GM18498 (cell line): ENCODE data around the gene IFIT1B.
"Not testable (repeated sequence)": the region's sequence is repeated elsewhere in the genome, so short reads cannot be mapped to it uniquely, and the experiment has no call there.

Experiments
- ATAC-seq: cut with Tn5 transposase; IDR thresholded peaks from one replicate; pipeline ENCODE4 v1.9.1; 2021; ENCODE audit warnings: mild to moderate bottlenecking, moderate library complexity; ENCODE audit not compliant: unreplicated experiment

The IFIT1B gene

DNA sequence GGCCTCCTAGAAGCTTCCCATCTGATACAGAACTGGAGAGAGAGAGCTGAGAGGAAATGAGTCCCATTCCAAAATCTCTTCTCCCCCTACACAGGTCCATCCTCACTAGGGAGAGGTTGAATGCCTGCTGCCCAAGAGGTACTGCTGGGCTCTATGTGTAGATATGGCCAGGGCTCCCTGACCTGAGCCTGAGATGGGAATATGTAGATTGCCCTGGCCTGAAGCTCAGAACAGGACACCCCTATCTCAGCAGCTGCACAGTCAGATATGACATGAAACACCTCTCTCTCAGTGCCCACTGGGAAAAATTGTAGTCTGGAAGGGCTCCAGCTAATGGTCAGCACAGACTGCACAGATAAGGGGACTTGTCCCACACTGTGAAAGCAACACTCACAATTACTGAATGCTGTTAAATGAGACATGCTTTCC is 3.1 kb upstream of the IFIT1B start:
- ATAC-seq: no peak

DNA sequence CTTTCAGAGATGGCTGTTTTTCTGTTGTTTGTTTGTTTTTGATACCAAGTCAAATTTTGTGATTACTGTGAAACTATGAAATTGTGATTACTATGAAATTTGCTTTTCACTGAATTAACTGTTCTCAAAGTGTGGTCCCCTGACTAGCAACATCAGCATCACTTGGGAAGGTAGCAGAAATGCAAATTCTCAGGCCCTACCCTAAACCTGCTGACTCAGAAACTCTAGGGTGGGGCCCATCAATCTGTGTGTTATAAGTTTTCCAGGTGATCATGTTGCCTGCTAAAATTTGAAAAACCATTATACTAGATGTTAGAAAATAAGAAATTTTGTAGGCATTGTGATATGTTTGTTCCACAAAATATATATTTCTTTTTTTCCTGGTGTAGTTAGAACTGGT is 1.2 kb downstream of the IFIT1B start:
- ATAC-seq: no peak

GRCh38 chr10:89382757-89383156 is 4.9 kb downstream of the IFIT1B start:
- ATAC-seq: no peak

DNA sequence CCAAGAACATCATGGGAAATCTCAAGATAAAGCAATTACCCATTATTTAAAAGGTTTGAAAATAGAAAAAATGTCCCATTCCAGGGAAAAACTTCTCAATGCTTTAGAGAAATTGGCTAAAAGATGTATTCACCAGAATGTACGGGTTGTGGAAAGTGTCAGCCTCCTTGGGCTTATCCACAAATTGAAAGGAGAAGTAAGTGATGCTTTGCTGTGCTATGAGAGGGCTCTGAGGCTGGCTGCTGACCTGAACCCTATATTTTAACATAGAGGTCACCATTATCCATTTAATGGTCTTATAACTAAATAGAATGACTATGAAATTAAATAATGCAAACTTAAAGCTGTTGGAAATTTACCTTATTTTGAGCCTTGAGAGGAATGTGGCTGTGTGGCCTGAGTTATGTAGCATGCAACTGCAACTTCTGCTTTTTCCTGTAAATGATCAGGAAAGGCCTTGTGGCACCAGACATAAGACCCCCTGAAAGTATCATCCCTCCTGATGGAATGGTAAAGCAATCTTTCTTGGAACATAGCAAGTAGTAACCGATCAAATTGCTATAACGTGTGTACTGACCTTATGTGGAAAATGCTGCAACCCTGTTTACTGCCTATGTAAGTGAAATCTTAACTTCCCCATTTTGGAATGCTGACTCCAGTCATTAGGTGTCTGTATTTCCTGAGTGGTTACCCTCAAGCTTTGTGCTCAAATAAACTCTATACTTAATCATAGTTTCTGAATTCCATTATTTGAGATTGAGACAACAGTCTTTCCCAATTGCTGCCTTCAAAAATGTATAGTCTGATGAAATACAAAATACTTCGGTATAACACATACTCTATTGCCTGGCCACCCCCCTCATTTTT is 6.9 kb downstream of the IFIT1B start:
- no peak for ATAC-seq

- ATAC-seq: no peak
Measured at GRCh38 chr10:89388806-89389205, 10.9 kb downstream of the IFIT1B start.

- ATAC-seq: no peak
Measured at GRCh38 chr10:89389254-89389653, 11.4 kb downstream of the IFIT1B start.

DNA sequence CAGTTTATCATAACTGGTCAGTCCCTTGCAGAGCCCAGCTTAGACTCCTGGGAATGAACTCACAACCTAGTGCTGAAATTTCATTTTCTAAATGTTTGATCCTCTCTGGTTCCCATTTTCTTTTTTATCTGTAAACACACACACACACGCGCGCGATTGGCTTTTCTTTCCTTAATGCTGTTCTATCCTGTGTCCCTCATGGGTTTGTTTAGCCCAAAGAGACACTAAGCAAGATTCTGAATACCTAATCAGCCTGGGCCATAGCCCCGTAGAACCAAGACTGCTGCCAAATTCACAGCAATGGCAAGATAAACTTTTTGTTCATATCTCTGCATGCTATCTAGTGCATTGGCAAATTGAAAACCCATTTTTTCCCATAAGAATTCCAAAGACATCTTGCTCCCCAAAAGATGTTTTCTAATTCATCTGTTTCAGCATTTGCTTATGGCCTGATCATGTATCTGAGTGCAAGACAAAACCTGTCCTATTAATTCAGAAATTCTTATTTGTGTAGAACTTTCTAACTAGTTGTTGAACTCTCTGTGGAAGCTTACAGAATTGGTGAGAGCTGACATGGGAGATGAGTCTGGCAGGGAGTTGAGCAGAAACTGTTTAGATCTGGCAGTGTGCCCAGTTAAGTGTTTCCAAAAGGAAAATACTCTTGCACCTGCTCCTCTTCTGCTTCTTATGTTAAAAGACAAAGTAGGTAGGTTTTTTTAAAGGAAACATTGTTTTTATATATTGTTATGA is 12.8 kb downstream of the IFIT1B start:
- no peak for ATAC-seq

DNA sequence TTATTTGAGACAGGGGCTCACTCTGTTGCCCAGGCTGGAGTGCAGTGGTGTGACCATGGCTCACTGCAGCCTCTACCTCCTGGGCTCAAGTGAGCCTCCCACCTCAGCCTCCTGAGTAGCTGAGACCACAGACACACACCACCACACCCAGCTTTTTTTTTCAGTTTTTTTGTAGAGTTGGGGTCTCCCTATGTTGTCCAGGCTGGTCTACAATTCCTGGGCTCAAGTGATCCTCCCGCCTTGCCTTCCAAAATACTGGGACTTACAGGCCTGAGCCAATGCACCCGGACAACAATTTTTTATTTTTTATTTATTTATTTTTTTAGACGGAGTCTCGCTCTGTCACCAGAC is 13.3 kb downstream of the IFIT1B start:
- not testable (repeated sequence) for ATAC-seq

- peak; percentile 86 for ATAC-seq
Measured at GRCh38 chr10:89391907-89392756, 14.3 kb downstream of the IFIT1B start, which contains the start of gene IFIT1. IFIT1 (plus strand) TSS chr10:89392623; CDS start chr10:89392713, 90 bp downstream.

- peak; percentile 38 for ATAC-seq
Measured at GRCh38 chr10:89392974-89393373, 15.1 kb downstream of the IFIT1B start.

DNA sequence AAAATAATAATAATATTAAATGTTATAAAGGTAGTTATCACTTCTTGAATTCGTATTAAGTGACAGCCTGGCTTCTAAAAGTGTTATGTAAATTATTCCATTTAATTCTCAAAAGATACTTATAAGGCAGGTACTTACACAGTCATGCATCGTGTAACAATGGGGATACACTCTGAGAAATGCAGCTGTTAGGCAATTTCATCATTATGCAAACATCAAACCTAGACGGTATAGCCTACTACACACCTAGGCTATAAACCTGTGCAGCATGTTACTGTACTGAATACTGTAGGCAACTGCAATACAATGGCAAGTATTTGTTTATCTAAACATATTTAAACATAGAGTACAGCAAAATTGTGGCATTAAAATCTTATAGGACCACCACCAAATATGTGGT is 16.0 kb downstream of the IFIT1B start:
- ATAC-seq: no peak

DNA sequence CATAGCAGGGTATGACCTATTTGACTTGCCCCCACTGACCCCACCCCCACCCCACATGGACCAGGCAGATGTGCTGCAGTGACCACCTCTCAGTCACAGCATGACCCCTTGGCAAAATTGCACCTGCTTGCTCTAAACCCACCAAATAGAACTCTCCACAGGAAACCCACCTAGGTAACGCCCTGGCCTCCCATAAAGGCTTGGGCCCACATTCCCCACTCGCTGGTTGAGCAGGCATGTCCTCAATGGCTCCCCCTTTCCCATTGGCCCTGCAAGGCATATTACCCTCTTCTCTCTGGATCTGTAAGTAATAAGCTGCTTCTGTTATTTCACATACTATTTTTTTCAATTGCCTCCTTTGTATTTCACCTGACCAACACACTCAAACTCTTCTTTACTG is 17.3 kb downstream of the IFIT1B start:
- no peak for ATAC-seq

DNA sequence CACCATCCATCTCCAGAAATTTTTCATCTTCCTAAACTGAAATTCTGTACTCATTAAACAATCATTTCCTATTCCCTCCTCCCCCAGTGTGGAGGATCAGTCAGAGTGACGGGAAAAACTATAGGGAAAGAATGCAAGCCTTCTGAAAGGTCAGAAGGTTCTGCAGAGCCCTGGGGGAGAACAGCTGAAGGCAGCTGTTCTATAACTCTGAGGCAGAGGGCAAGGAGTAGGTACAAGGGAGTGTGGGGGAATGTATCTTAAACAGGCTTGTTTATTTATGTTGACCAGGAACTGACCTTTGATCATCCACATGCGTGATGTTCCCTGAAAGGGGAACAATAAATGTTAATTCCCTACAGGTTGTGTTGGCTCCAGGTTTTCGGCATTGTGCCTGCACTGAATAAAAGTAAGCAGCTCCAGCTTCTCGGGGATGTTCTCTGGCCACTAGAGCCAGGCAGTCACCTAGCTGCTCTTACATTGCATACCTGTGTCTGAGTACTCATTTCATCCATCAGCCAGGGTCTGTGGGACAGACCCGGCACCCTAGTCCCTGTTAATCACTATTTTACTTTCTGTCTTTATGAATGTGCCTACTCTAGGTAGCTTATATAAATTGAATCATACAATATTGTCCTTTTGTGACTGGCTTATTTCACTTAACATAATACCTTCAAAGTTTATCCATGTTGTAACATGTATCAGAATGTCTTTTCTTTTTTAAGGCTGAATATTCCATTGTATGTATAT is 20.3 kb downstream of the IFIT1B start:
- no peak for ATAC-seq

DNA sequence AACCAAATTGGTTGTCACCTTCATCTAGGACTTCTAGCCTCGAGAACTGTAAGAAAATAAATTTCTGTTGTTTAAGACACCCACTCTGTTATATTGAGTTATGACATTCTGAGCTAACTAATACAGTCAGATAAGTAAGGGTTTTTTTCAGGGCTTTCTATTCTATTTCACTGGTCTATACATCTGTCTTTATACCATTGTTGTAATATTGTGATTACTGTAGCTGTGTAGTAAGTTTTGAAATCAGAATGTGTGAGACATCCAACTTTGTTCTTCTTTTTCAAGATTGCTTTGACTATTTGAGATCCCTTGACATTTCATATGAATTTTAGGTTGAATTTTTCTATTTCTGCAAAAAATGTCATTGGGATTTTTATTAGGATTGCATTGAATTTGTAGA is 22.1 kb downstream of the IFIT1B start:
- ATAC-seq: no peak

GRCh38 chr10:89403043-89403442 is 25.2 kb downstream of the IFIT1B start:
- ATAC-seq: no peak

GRCh38 chr10:89404104-89405047 is 26.5 kb downstream of the IFIT1B start:
- ATAC-seq: no peak

DNA sequence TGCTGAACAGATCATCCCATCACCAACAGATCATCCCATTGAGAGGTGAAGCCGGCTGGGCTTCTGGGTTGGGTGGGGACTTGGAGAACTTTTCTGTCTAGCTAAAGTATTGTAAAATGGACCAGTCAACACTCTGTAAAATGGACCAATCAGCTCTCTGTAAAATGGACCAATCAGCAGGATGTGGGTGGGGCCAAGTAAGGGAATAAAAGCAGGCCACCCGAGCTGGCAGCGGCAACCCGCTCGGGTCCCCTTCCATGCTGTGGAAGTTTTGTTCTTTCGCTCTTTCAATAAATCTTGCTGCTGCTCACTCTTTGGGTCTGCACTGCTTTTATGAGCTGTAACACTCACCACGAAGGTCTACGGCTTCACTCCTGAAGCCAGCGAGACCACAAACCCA is 28.3 kb downstream of the IFIT1B start:
- ATAC-seq: not testable (repeated sequence)

DNA sequence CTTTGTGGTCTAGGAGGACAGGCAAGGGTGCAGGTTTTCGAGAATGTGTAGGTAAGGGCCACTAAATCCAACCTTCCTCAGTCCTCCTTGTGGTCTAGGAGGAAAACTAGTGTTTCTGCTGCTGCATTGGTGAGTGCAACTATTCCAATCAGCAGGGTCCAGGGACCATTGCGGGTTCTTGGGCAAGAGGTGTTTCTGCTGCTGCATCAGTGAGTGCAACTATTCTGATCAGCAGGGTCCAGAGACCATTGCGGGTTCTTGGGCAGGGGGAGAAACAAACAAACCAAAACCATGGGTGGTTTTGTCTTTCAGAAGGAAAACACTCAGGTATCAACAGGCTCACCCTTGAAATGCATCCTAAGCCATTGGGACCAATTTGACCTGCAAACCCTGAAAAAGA is 29.9 kb downstream of the IFIT1B start:
- not testable (repeated sequence) for ATAC-seq

- ATAC-seq: not testable (repeated sequence)
Measured at GRCh38 chr10:89409282-89409681, 31.4 kb downstream of the IFIT1B start.
